WI38 (cell line): ENCODE results near the gene C10orf71.

ENCODE experiments used
- H3K4me3 ChIP-seq: 2 replicates; pipeline ENCODE4 v1.5.1; 2011; ENCODE audit warnings: low read depth, mild to moderate bottlenecking, control low read depth, low read length
- CTCF ChIP-seq: IDR thresholded peaks from 2 replicates; pipeline ENCODE4 v1.5.1; 2012; ENCODE audit warnings: low read depth, mild to moderate bottlenecking, control low read depth, low read length

Gene C10orf71

GRCh38 chr10:49264177-49264677 lies 34.7 kb upstream of the C10orf71 start:
- no peak for TF ChIP-seq CTCF
- H3K4me3 ChIP-seq: no peak overlapping the region

GRCh38 chr10:49265885-49266284 lies 33.1 kb upstream of the C10orf71 start:
- TF ChIP-seq CTCF: no peak
- H3K4me3 ChIP-seq: no peak overlapping the region

GRCh38 chr10:49268185-49268584 lies 30.8 kb upstream of the C10orf71 start:
- no peak for TF ChIP-seq CTCF
- no peak overlapping the region for H3K4me3 ChIP-seq

- TF ChIP-seq CTCF: no peak
- no peak overlapping the region for H3K4me3 ChIP-seq
Observed at GRCh38 chr10:49269523-49269922, 29.4 kb upstream of the C10orf71 start.

GRCh38 chr10:49270565-49270964 lies 28.4 kb upstream of the C10orf71 start:
- TF ChIP-seq CTCF: no peak
- no peak overlapping the region for H3K4me3 ChIP-seq

GRCh38 chr10:49271346-49271745 lies 27.6 kb upstream of the C10orf71 start:
- TF ChIP-seq CTCF: no peak
- H3K4me3 ChIP-seq: no peak overlapping the region

GRCh38 chr10:49272251-49273081 lies 26.5 kb upstream of the C10orf71 start:
- TF ChIP-seq CTCF: no peak
- no peak overlapping the region for H3K4me3 ChIP-seq
